Neural cell (in vitro differentiated cells): ENCODE results near the gene CKB. TPM values are rescaled to one million over a fixed set of nuclear protein-coding genes. Genes with fewer than 3 reads are reported as not detected.
A peak's percentile ranks its signal among the peaks of the same experiment; 100 is the strongest.

Experiments
- H2AFZ ChIP-seq: fragments of 200-600, 300-800 bp; sonication (generic), shearing (Covaris generic); 2 replicates; pipeline ENCODE4 v1.6.0; 2014; ENCODE audit warnings: low read depth, mild to moderate bottlenecking, antibody characterized with exemption, low read length, moderate library complexity
- H3F3A ChIP-seq: fragments of 200-600 bp; shearing (Covaris generic); 2 replicates; pipeline ENCODE4 v1.6.1; 2016; ENCODE audit warnings: mild to moderate bottlenecking, moderate library complexity, mixed read lengths, antibody characterized with exemption, low read length; ENCODE audit not compliant: insufficient read depth, poor library complexity, severe bottlenecking
- H3K27ac ChIP-seq: fragments of 200-600, 300-800 bp; sonication (generic), shearing (Covaris generic); 2 replicates; pipeline ENCODE4 v1.5.1; 2014; ENCODE audit warnings: mild to moderate bottlenecking, low read length, moderate library complexity
- H3K27me3 ChIP-seq: fragments of 300-800, 200-600 bp; sonication (generic), shearing (Covaris generic); 2 replicates; pipeline ENCODE4 v1.6.0; 2014; ENCODE audit warnings: mild to moderate bottlenecking, low read depth, low read length, moderate library complexity; ENCODE audit not compliant: insufficient read depth
- H3K36me3 ChIP-seq: fragments of 300-800, 200-600 bp; sonication (generic), shearing (Covaris generic); 2 replicates; pipeline ENCODE4 v1.5.1; 2014; ENCODE audit warnings: mild to moderate bottlenecking, antibody characterized with exemption, low read length, moderate library complexity; ENCODE audit not compliant: insufficient read depth
- H3K4me2 ChIP-seq: fragments of 300-800, 200-600 bp; sonication (generic), shearing (Covaris generic); 2 replicates; pipeline ENCODE4 v1.6.0; 2014; ENCODE audit warnings: mild to moderate bottlenecking, low read length
- H3K4me3 ChIP-seq: fragments of 300-800, 200-600 bp; sonication (generic), shearing (Covaris generic); 2 replicates; pipeline ENCODE4 v1.5.1; 2014; ENCODE audit warnings: mild to moderate bottlenecking, low read length, moderate library complexity
- H3K79me2 ChIP-seq: fragments of 200-600 bp; shearing (Covaris generic); replicated peaks from 2 replicates; pipeline ENCODE4 v1.6.0; 2014; ENCODE audit warnings: mild to moderate bottlenecking, low read length, moderate library complexity; ENCODE audit not compliant: insufficient read depth
- H3K9ac ChIP-seq: fragments of 300-800, 200-600 bp; sonication (generic), shearing (Covaris generic); 2 replicates; pipeline ENCODE4 v1.6.1; 2016; ENCODE audit warnings: mild to moderate bottlenecking, low read length, mixed read lengths
- H3K9me2 ChIP-seq: fragments of 200-600 bp; shearing (Covaris generic); 2 replicates; pipeline ENCODE4 v1.6.1; 2016; ENCODE audit warnings: mild to moderate bottlenecking, low read length, mixed read lengths; ENCODE audit not compliant: insufficient read depth
- H3K9me3 ChIP-seq: fragments of 200-600, 300-800 bp; sonication (generic), shearing (Covaris generic); 2 replicates; pipeline ENCODE4 v1.6.1; 2016; ENCODE audit warnings: mild to moderate bottlenecking, mixed run types, low read length, moderate library complexity, mixed read lengths
- H4K20me1 ChIP-seq: fragments of 200-600 bp; shearing (Covaris generic); 2 replicates; pipeline ENCODE4 v1.6.1; 2016; ENCODE audit warnings: mild to moderate bottlenecking, mixed run types; ENCODE audit not compliant: insufficient read depth
- EP300 ChIP-seq: fragments of 450-650 bp; conservative IDR thresholded peaks from 2 replicates; pipeline ENCODE4 v1.6.1; 2014; ENCODE audit warnings: antibody characterized with exemption, mild to moderate bottlenecking, moderate library complexity; ENCODE audit not compliant: poor library complexity, severe bottlenecking
- EZH2 ChIP-seq: fragments of 200-600, 300-800 bp; shearing (Covaris generic), sonication (generic); IDR thresholded peaks from 2 replicates; pipeline ENCODE4 v1.6.1; 2014; ENCODE audit warnings: antibody characterized with exemption, low read length, borderline replicate concordance, mild to moderate bottlenecking; ENCODE audit not compliant: insufficient read depth, poor library complexity, severe bottlenecking
- MXI1 ChIP-seq: fragments of 450-650 bp; conservative IDR thresholded peaks from 2 replicates; pipeline ENCODE4 v1.6.1; 2014; ENCODE audit warnings: antibody characterized with exemption, mild to moderate bottlenecking; ENCODE audit not compliant: poor library complexity, severe bottlenecking
- POLR2AphosphoS5 ChIP-seq: IDR thresholded peaks from 2 replicates; pipeline ENCODE4 v1.6.1; 2012
- RAD21 ChIP-seq: fragments of 450-650 bp; conservative IDR thresholded peaks from 2 replicates; pipeline ENCODE4 v1.6.1; 2014; ENCODE audit warnings: antibody characterized with exemption, mild to moderate bottlenecking, moderate library complexity
- SMC3 ChIP-seq: fragments of 450-650 bp; conservative IDR thresholded peaks from 2 replicates; pipeline ENCODE4 v1.6.1; 2014; ENCODE audit warnings: antibody characterized with exemption, mild to moderate bottlenecking, moderate library complexity; ENCODE audit not compliant: poor library complexity
- TAF1 ChIP-seq: IDR thresholded peaks from 2 replicates; pipeline ENCODE4 v1.6.1; 2012; ENCODE audit warnings: low read depth
- polyA plus RNA-seq: library from polyadenylated mRNA; depleted of rRNA; stranded (reverse); fragments of >200 nt; gene quantifications from 2 replicates; pipeline ENCODE4 v1.2.3, GENCODE V29; 2014
- TF ChIP-seq, protein P1 (sequence below): IDR thresholded peaks from 2 replicates; pipeline ENCODE4 v1.6.1; 2012; ENCODE audit warnings: borderline replicate concordance

CKB gene
- polyA plus RNA-seq, 1 donor from 2014 or later, result 918 TPM

- Histone ChIP-seq H3F3A (no peaks in the 10 kb centered on the region), H3K9me3 (no peaks in the 10 kb centered on the region), H3K9ac (peak overlapping the region; percentile 94), H3K36me3 (peaks cover 6% of the 10 kb centered on the region), H2AFZ (peak overlapping the region; percentile 60), H3K4me3 (peak overlapping the region; percentile 100), H3K4me2 (peak overlapping the region; percentile 86), H3K27me3 (no peaks in the 10 kb centered on the region), H4K20me1 (no peaks in the 10 kb centered on the region), H3K27ac (peak overlapping the region; percentile 92), H3K79me2 (peaks cover 85% of the 10 kb centered on the region), H3K9me2 (no peaks in the 10 kb centered on the region)
- TF ChIP-seq MXI1 (no peak), TAF1 (peak; percentile 42), SMC3 (no peak)
- TF ChIP-seq, protein P1, sequence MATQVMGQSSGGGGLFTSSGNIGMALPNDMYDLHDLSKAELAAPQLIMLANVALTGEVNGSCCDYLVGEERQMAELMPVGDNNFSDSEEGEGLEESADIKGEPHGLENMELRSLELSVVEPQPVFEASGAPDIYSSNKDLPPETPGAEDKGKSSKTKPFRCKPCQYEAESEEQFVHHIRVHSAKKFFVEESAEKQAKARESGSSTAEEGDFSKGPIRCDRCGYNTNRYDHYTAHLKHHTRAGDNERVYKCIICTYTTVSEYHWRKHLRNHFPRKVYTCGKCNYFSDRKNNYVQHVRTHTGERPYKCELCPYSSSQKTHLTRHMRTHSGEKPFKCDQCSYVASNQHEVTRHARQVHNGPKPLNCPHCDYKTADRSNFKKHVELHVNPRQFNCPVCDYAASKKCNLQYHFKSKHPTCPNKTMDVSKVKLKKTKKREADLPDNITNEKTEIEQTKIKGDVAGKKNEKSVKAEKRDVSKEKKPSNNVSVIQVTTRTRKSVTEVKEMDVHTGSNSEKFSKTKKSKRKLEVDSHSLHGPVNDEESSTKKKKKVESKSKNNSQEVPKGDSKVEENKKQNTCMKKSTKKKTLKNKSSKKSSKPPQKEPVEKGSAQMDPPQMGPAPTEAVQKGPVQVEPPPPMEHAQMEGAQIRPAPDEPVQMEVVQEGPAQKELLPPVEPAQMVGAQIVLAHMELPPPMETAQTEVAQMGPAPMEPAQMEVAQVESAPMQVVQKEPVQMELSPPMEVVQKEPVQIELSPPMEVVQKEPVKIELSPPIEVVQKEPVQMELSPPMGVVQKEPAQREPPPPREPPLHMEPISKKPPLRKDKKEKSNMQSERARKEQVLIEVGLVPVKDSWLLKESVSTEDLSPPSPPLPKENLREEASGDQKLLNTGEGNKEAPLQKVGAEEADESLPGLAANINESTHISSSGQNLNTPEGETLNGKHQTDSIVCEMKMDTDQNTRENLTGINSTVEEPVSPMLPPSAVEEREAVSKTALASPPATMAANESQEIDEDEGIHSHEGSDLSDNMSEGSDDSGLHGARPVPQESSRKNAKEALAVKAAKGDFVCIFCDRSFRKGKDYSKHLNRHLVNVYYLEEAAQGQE, result peak; percentile 39
Measured at GRCh38 chr14:103562179-103562428, 39.5 kb upstream of the CKB start.

DNA sequence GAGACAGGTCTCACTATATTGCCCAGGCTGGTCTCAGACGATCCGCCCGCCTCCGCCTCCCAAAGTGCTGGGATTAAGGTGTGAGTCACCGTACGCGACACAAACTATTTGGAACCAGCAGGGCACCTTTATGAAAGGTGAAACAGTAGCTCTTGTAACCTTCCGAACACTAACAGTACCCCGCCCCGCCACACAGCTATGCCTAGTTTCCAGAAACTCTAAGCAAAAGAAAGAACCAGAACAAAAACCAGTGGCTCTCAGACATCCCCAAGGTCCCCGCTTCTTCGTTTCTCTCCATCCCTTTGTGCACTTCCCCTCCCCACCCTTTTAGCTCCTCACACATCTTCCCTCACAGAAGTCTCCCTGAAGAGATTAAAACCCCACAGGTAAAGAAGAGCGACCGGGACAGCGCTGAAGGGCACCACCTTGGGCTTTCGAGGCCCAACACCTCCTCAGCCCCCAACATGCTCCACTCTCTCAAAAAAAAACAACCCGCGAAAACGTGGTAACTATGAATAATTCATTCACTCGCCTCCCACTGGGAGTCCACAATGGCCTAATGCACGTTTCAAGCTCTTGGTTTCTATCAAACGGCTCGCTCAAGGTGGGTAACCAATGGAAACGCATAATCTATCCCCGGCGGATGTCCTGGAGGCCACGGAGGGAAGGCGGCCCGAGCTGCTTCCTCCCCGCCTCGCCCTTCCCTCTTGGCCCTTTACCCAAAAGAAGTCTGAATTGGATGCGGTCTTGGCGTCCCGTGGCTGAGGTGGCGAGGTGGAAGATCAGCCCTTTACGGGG is 39.0 kb upstream of the CKB start:
- Histone ChIP-seq H3K9ac (peak overlapping the region; percentile 94), H3F3A (no peaks in the 10 kb centered on the region), H3K79me2 (peaks cover 81% of the 10 kb centered on the region), H3K27me3 (no peaks in the 10 kb centered on the region), H3K4me3 (peak overlapping the region; percentile 100), H2AFZ (peak overlapping the region; percentile 60), H3K36me3 (peaks cover 6% of the 10 kb centered on the region), H3K9me2 (no peaks in the 10 kb centered on the region), H4K20me1 (no peaks in the 10 kb centered on the region), H3K27ac (peak overlapping the region; percentile 92), H3K9me3 (no peaks in the 10 kb centered on the region), H3K4me2 (peak overlapping the region; percentile 86)
- TF ChIP-seq SMC3 (no peak), POLR2AphosphoS5 (peak; percentile 11), MXI1 (peak; percentile 61)

DNA sequence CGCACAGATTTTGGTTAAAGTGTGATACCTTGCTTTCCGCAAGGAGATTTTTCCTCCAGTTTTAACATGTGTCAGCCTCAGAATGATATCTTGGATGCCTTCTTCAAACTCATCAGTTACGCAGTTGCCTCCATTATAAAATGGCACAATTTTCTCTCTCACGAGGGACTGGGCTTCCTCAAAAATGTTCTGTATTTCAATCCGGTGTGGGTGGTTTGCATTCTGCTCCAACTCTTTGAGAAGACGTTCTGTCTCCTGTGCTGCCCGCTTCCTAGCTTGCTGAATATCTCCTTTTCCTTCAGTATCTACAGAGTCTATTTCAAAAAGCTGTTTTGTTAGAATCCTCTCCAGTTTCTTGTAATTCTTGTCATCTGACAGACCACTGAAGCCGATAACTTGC is 38.1 kb upstream of the CKB start:
- H3K36me3 ChIP-seq, result peaks cover 6% of the 10 kb centered on the region
- H3K4me3 ChIP-seq, result peak overlapping the region; percentile 100
- TF ChIP-seq SMC3, result no peak
- no peaks in the 10 kb centered on the region for H3K9me2 ChIP-seq
- H3K4me2 ChIP-seq, result peak overlapping the region; percentile 86
- H3K27me3 ChIP-seq, result no peaks in the 10 kb centered on the region
- peaks cover 72% of the 10 kb centered on the region for H3K79me2 ChIP-seq
- H4K20me1 ChIP-seq, result no peaks in the 10 kb centered on the region
- no peak overlapping the region for H2AFZ ChIP-seq
- H3F3A ChIP-seq, result no peaks in the 10 kb centered on the region
- H3K27ac ChIP-seq, result no peak overlapping the region
- H3K9ac ChIP-seq, result peak overlapping the region; percentile 94
- no peaks in the 10 kb centered on the region for H3K9me3 ChIP-seq

GRCh38 chr14:103559766-103560165 is 37.1 kb upstream of the CKB start:
- no peaks in the 10 kb centered on the region for H3K9me3 ChIP-seq
- no peak overlapping the region for H2AFZ ChIP-seq
- no peak overlapping the region for H3K4me2 ChIP-seq
- no peaks in the 10 kb centered on the region for H3F3A ChIP-seq
- no peaks in the 10 kb centered on the region for H4K20me1 ChIP-seq
- peak overlapping the region; percentile 22 for H3K4me3 ChIP-seq
- H3K27ac ChIP-seq, result no peak overlapping the region
- H3K79me2 ChIP-seq, result peaks cover 64% of the 10 kb centered on the region
- H3K9me2 ChIP-seq, result no peaks in the 10 kb centered on the region
- no peak overlapping the region for H3K9ac ChIP-seq
- no peaks in the 10 kb centered on the region for H3K27me3 ChIP-seq
- peaks cover 6% of the 10 kb centered on the region for H3K36me3 ChIP-seq
- TF ChIP-seq, protein P1, result no peak
- no peak for TF ChIP-seq POLR2AphosphoS5
- no peak for TF ChIP-seq SMC3
- no peak for TF ChIP-seq EP300
- TF ChIP-seq TAF1, result no peak
- no peak for TF ChIP-seq MXI1
- TF ChIP-seq RAD21, result no peak
- TF ChIP-seq EZH2, result no peak
